HL-60 (cell line): ENCODE results near the gene DZIP1L.

Experiments used
- DNase-seq, 2 experiments: peaks; one replicate each; pipeline ENCODE4 v3.0.0-alpha.2; 2010 to 2020; ENCODE audit warnings: low read depth in 1 of 2, low spot score in 1 of 2
- H3K27ac ChIP-seq: fragments of 250-450 bp; sonication (Bioruptor Pico); replicated peaks from 2 replicates; pipeline ENCODE4 v1.5.1; 2020; ENCODE audit warnings: mild to moderate bottlenecking, moderate library complexity
- H3K27me3 ChIP-seq: fragments of 250-450 bp; sonication (Bioruptor Pico); 2 replicates; pipeline ENCODE4 v1.5.1; 2021; ENCODE audit warnings: mild to moderate bottlenecking, moderate library complexity; ENCODE audit not compliant: insufficient read depth, poor library complexity, severe bottlenecking
- H3K4me3 ChIP-seq: replicated peaks from 2 replicates; pipeline ENCODE4 v1.5.1; 2011; ENCODE audit warnings: mild to moderate bottlenecking, control low read depth, low read length; ENCODE audit not compliant: insufficient read depth
- GABPA ChIP-seq: IDR thresholded peaks from 2 replicates; pipeline ENCODE4 v1.6.1; 2012; ENCODE audit warnings: low read depth
- POLR2AphosphoS5 ChIP-seq: IDR thresholded peaks from 2 replicates; pipeline ENCODE4 v1.6.1; 2012; ENCODE audit warnings: low read depth
- SPI1 ChIP-seq: IDR thresholded peaks from 2 replicates; pipeline ENCODE4 v1.6.1; 2012; ENCODE audit warnings: low read depth, mild to moderate bottlenecking, borderline replicate concordance
- TF ChIP-seq, protein P1 (sequence below): IDR thresholded peaks from 2 replicates; pipeline ENCODE4 v1.6.1; 2012; ENCODE audit warnings: low read depth; ENCODE audit not compliant: insufficient replicate concordance
- TF ChIP-seq, protein P2 (sequence below): IDR thresholded peaks from one replicate; pipeline ENCODE4 v1.5.1; 2011; ENCODE audit warnings: low read length, control low read depth, inconsistent platforms; ENCODE audit not compliant: insufficient read depth

The DZIP1L gene

DNA sequence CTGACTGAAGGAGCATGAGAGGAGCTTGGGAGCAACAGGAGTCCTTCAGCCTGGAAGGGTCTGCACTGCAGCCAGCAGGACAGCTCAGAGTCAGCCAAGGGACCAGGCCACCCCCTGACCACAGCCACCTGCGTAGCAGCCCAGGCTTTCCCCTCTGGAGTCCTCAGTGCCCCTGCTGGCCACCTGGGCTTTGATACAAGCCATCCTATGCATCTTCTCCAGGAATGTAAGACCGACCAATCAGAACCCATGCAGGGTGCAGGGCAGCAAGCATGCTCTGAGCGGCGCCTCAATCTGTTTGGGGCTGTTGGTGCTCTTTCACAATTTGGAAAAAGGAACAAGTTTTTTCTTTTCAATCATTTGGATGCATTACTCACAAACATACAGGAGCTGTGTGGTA lies 52.0 kb downstream of the DZIP1L start:
- no peak overlapping the region for H3K27ac ChIP-seq
- no peaks in the 10 kb centered on the region for H3K27me3 ChIP-seq
- no peak for DNase-seq
- H3K4me3 ChIP-seq: no peak overlapping the region
- TF ChIP-seq GABPA (no peak), POLR2AphosphoS5 (no peak)
- TF ChIP-seq, protein P1, sequence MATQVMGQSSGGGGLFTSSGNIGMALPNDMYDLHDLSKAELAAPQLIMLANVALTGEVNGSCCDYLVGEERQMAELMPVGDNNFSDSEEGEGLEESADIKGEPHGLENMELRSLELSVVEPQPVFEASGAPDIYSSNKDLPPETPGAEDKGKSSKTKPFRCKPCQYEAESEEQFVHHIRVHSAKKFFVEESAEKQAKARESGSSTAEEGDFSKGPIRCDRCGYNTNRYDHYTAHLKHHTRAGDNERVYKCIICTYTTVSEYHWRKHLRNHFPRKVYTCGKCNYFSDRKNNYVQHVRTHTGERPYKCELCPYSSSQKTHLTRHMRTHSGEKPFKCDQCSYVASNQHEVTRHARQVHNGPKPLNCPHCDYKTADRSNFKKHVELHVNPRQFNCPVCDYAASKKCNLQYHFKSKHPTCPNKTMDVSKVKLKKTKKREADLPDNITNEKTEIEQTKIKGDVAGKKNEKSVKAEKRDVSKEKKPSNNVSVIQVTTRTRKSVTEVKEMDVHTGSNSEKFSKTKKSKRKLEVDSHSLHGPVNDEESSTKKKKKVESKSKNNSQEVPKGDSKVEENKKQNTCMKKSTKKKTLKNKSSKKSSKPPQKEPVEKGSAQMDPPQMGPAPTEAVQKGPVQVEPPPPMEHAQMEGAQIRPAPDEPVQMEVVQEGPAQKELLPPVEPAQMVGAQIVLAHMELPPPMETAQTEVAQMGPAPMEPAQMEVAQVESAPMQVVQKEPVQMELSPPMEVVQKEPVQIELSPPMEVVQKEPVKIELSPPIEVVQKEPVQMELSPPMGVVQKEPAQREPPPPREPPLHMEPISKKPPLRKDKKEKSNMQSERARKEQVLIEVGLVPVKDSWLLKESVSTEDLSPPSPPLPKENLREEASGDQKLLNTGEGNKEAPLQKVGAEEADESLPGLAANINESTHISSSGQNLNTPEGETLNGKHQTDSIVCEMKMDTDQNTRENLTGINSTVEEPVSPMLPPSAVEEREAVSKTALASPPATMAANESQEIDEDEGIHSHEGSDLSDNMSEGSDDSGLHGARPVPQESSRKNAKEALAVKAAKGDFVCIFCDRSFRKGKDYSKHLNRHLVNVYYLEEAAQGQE: no peak

DNA sequence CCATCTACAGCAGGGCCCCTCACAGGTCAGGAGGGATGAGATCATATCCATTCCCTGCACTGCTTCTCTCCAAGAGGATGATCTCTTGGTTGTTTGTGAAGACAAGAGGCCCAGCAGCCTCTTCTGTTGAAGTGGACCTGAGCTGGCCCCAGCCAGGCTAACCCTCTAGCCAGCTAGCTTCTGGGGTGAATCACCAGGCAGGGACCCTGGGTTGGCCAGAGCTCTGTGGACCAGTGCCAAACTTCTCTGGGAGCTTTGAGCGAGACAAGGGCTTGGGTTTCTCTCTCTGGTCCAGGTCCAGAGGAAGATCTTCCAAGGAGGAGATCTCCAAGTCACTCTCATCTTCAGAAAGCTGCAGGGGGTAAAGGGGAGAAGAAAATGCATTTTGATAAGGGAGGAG lies 52.8 kb downstream of the DZIP1L start:
- TF ChIP-seq POLR2AphosphoS5 (no peak), GABPA (no peak), SPI1 (no peak)
- TF ChIP-seq, protein P2, sequence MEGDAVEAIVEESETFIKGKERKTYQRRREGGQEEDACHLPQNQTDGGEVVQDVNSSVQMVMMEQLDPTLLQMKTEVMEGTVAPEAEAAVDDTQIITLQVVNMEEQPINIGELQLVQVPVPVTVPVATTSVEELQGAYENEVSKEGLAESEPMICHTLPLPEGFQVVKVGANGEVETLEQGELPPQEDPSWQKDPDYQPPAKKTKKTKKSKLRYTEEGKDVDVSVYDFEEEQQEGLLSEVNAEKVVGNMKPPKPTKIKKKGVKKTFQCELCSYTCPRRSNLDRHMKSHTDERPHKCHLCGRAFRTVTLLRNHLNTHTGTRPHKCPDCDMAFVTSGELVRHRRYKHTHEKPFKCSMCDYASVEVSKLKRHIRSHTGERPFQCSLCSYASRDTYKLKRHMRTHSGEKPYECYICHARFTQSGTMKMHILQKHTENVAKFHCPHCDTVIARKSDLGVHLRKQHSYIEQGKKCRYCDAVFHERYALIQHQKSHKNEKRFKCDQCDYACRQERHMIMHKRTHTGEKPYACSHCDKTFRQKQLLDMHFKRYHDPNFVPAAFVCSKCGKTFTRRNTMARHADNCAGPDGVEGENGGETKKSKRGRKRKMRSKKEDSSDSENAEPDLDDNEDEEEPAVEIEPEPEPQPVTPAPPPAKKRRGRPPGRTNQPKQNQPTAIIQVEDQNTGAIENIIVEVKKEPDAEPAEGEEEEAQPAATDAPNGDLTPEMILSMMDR: no peak
- TF ChIP-seq, protein P1: no peak
- no peak overlapping the region for H3K27ac ChIP-seq
- H3K4me3 ChIP-seq: no peak overlapping the region
- DNase-seq: no peak
- no peaks in the 10 kb centered on the region for H3K27me3 ChIP-seq

DNA sequence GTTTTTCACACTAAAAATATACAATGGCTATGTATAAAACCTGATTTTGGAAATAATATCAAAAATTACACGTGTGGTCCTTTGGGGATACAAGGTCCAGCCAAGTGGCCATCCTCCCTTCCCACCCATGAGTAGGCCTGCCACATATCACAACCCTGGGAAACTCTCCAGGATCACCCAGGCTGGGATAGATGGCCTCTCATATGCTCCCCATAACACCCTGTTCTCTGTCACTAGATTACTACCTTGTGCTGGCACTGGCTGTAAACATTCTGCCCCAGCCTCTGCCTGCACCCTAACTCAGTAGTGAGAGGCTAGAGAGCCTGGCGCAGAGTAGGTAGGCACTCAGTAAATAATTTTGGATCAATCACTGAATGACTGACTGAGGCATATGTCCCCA lies 53.4 kb downstream of the DZIP1L start:
- Histone ChIP-seq H3K27ac (no peak overlapping the region), H3K4me3 (no peak overlapping the region), H3K27me3 (no peaks in the 10 kb centered on the region)
- DNase-seq: no peak
- TF ChIP-seq SPI1: no peak

DNA sequence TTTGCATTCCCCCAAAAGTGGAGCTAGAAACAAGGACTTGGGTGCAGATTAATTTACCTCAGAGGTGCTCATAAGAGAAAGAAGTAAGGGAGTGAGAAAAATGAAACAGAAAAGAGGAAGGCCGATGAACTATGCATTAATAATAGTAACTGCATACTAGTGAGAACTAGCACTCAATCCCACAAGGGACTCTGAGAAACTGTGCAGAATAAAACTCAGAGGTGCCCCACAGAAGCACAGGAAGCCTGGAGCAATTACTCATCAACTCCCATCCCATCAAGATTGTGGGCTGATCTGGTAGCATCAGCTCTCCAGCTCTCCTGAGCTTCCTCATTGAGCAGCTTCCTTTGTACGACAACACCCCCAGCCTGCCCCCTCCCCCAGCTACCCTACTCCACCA lies 54.6 kb downstream of the DZIP1L start:
- TF ChIP-seq POLR2AphosphoS5 (no peak), GABPA (no peak), SPI1 (no peak)
- TF ChIP-seq, protein P2: no peak
- TF ChIP-seq, protein P1: no peak
- no peak for DNase-seq
- Histone ChIP-seq H3K27ac (no peak overlapping the region), H3K4me3 (no peak overlapping the region), H3K27me3 (no peaks in the 10 kb centered on the region)
